ENCODE results near the gene ZBTB25. TPM values are rescaled to one million over a fixed set of nuclear protein-coding genes. Genes with fewer than 3 reads are reported as not detected.

The ZBTB25 gene
- total RNA-seq, 4 donors from 2014 or later = 6.9 to 13.7 (median 10.4) TPM

GRCh38 chr14:64541261-64541971, 37.8 kb upstream of the ZBTB25 start:
- H3K36me3 ChIP-seq = no peaks in the 10 kb centered on the region
- H3K27ac ChIP-seq = peak overlapping the region; percentile 70 to 82 (median 74)
- peak overlapping the region; percentile 53 to 81 (median 74) for H3K4me3 ChIP-seq
- H3K27me3 ChIP-seq = no peaks in the 10 kb centered on the region
- TF ChIP-seq POLR2A (IDR thresholded peaks at IDR 0.05) (no peak), CTCF (IDR thresholded peaks at IDR 0.05 in 4 of 5, conservative IDR thresholded peaks at IDR 0.05 in 1 of 5) (peak in 3 of 5 experiments; percentile 15 to 21 (median 15))
- ATAC-seq (no peak), DNase-seq (peak; percentile 10 to 44)
- no peaks in the 10 kb centered on the region for H3K9me3 ChIP-seq
- in situ Hi-C loops (cut with MboI; ENCODE audit: low sequenced_read_pairs in 4 of 4) (loop anchor here in 2 of 4 donors (10.0 to 25.0 kb wide), 2 partner anchors 93 to 96 kb away; no protein-coding TSS in a partner anchor), intact Hi-C loops (cut with DNase I; ENCODE audit: low total_unique reads) (loop anchor here (10.0 kb wide), 1 partner anchor 223 kb away; no protein-coding TSS in a partner anchor)
- H3K4me1 ChIP-seq = peaks cover 23 to 40% of the 10 kb centered on the region in 2 donors

GRCh38 chr14:64540208-64541202, 36.9 kb upstream of the ZBTB25 start, which contains the start of gene HSPA2:
Gene HSPA2 (plus strand): TSS chr14:64540741. CDS start chr14:64540850, 109 bp downstream.
- peak; percentile 100 for DNase-seq
- TF ChIP-seq POLR2A (IDR thresholded peaks at IDR 0.05) (peak; percentile 96 to 100), CTCF (IDR thresholded peaks at IDR 0.05 in 4 of 5, conservative IDR thresholded peaks at IDR 0.05 in 1 of 5) (peak; percentile 79 to 87 (median 84))
- Histone ChIP-seq H3K27ac (peak within 1 kb of the TSS; percentile 87 to 93 (median 88)), H3K36me3 (no peaks in the 10 kb centered on the region), H3K27me3 (no peaks in the 10 kb centered on the region), H3K4me1 (peaks cover 23 to 39% of the 10 kb centered on the region in 2 donors), H3K9me3 (no peaks in the 10 kb centered on the region), H3K4me3 (peak within 1 kb of the TSS; percentile 61 to 81 (median 74))
- peak; percentile 90 to 94 for ATAC-seq
- intact Hi-C loops (cut with DNase I; ENCODE audit: low total_unique reads) = loop anchor here (1.0 to 10.0 kb wide), 5 partner anchors 29 to 224 kb away; no protein-coding TSS in a partner anchor
- in situ Hi-C loops (cut with MboI; ENCODE audit: low sequenced_read_pairs in 4 of 4) = loop anchor here in 2 of 4 donors (10.0 to 25.0 kb wide), 2 partner anchors 94 to 97 kb away; no protein-coding TSS in a partner anchor

GRCh38 chr14:64536488-64537245, 33.0 kb upstream of the ZBTB25 start:
- Histone ChIP-seq H3K27ac (no peak overlapping the region), H3K4me1 (peaks cover 5 to 12% of the 10 kb centered on the region in 2 donors), H3K27me3 (no peaks in the 10 kb centered on the region), H3K9me3 (no peaks in the 10 kb centered on the region), H3K36me3 (no peaks in the 10 kb centered on the region), H3K4me3 (no peak overlapping the region)
- no peak for TF ChIP-seq CTCF (IDR thresholded peaks at IDR 0.05 in 4 of 5, conservative IDR thresholded peaks at IDR 0.05 in 1 of 5)
- no peak for TF ChIP-seq POLR2A (IDR thresholded peaks at IDR 0.05)
- no peak for ATAC-seq
- no peak for DNase-seq
- intact Hi-C loops (cut with DNase I; ENCODE audit: low total_unique reads) (no loop called here), in situ Hi-C loops (cut with MboI; ENCODE audit: low sequenced_read_pairs in 4 of 4) (loop anchor here in 3 of 4 donors (10.0 to 25.0 kb wide), 2 partner anchors 98 to 101 kb away; no protein-coding TSS in a partner anchor)

- H3K9me3 ChIP-seq = no peaks in the 10 kb centered on the region
- TF ChIP-seq CTCF (IDR thresholded peaks at IDR 0.05 in 4 of 5, conservative IDR thresholded peaks at IDR 0.05 in 1 of 5) = no peak
- TF ChIP-seq POLR2A (IDR thresholded peaks at IDR 0.05) = no peak
- no peaks in the 10 kb centered on the region for H3K4me1 ChIP-seq
- in situ Hi-C loops (cut with MboI; ENCODE audit: low sequenced_read_pairs in 4 of 4) = loop anchor here in 3 of 4 donors (10.0 to 25.0 kb wide), 2 partner anchors 103 to 106 kb away; no protein-coding TSS in a partner anchor
- H3K27me3 ChIP-seq = no peaks in the 10 kb centered on the region
- no peak for ATAC-seq
- DNase-seq = no peak
- no peak overlapping the region for H3K4me3 ChIP-seq
- H3K27ac ChIP-seq = no peak overlapping the region
- intact Hi-C loops (cut with DNase I; ENCODE audit: low total_unique reads) = no loop called here
- H3K36me3 ChIP-seq = no peaks in the 10 kb centered on the region
Observed at GRCh38 chr14:64531567-64531966, 27.9 kb upstream of the ZBTB25 start.
